Liver (tissue), 9 donors: ENCODE results near the gene HMGB2. TPM values are rescaled to one million over a fixed set of nuclear protein-coding genes. Genes with fewer than 3 reads are reported as not detected.

Source experiments
- DNase-seq: peaks from one replicate; pipeline ENCODE4 v3.0.0-alpha.2; 2017; ENCODE audit warnings: low spot score
- H3K27ac ChIP-seq, 2 donors: one replicate each; pipeline ENCODE4 v1.7.0; 2013; ENCODE audit warnings: inconsistent platforms in 2 of 2, low read length in 2 of 2, control low read depth in 1 of 2, low read depth in 1 of 2, mild to moderate bottlenecking in 1 of 2
- H3K27me3 ChIP-seq, 4 donors: one replicate each; pipeline versions ENCODE4 v1.6.1 to v1.7.0; 2013; ENCODE audit warnings: low read length in 3 of 4, inconsistent platforms in 1 of 4, mild to moderate bottlenecking in 1 of 4, moderate library complexity in 1 of 4; ENCODE audit not compliant: control insufficient read depth in 4 of 4, insufficient read depth in 4 of 4
- H3K36me3 ChIP-seq, 4 donors: one replicate each; pipeline versions ENCODE4 v1.6.1 to v1.7.0; 2013; ENCODE audit warnings: low read length in 3 of 4, mild to moderate bottlenecking in 3 of 4, low read depth in 1 of 4, moderate library complexity in 1 of 4; ENCODE audit not compliant: control insufficient read depth in 4 of 4, insufficient read depth in 3 of 4
- H3K4me1 ChIP-seq, 4 donors: one replicate each; pipeline versions ENCODE4 v1.6.1 to v1.7.0; 2013; ENCODE audit warnings: low read length in 3 of 4, mild to moderate bottlenecking in 3 of 4, moderate library complexity in 1 of 4; ENCODE audit not compliant: control insufficient read depth in 4 of 4, insufficient read depth in 4 of 4
- H3K4me3 ChIP-seq, 3 donors: one replicate each; pipeline versions ENCODE4 v1.6.1 to v1.7.0; 2013; ENCODE audit warnings: low read length in 3 of 3, control low read depth in 1 of 3, low read depth in 1 of 3, mild to moderate bottlenecking in 1 of 3
- H3K9ac ChIP-seq, 2 donors: one replicate each; pipeline ENCODE4 v1.7.0; 2013; ENCODE audit warnings: low read length in 2 of 2, mild to moderate bottlenecking in 2 of 2, moderate library complexity in 2 of 2, control low read depth in 1 of 2, low read depth in 1 of 2
- H3K9me3 ChIP-seq, 4 donors: one replicate each; pipeline versions ENCODE4 v1.6.1 to v1.7.0; 2013; ENCODE audit warnings: low read length in 3 of 4; ENCODE audit not compliant: control insufficient read depth in 4 of 4
- EGR1 ChIP-seq, 2 donors: IDR thresholded peaks; 2 replicates each; pipeline ENCODE4 v1.6.1; 2016 to 2018; ENCODE audit warnings: antibody characterized with exemption in 2 of 2, low read depth in 2 of 2
- FOXA1 ChIP-seq: IDR thresholded peaks from 2 replicates; pipeline ENCODE4 v1.6.1; 2016; ENCODE audit warnings: antibody characterized with exemption
- FOXA2 ChIP-seq: IDR thresholded peaks from 2 replicates; pipeline ENCODE4 v1.6.1; 2016; ENCODE audit warnings: antibody characterized with exemption
- GABPA ChIP-seq, 2 donors: IDR thresholded peaks in 1 of 2; conservative IDR thresholded peaks in 1 of 2; 2 replicates each; pipeline ENCODE4 v1.6.1; 2016; ENCODE audit warnings: antibody characterized with exemption in 2 of 2, mild to moderate bottlenecking in 1 of 2, moderate library complexity in 1 of 2
- HNF4A ChIP-seq, 2 donors: conservative IDR thresholded peaks; 2 replicates each; pipeline ENCODE4 v1.6.1; 2016; ENCODE audit warnings: antibody characterized with exemption in 2 of 2, mild to moderate bottlenecking in 2 of 2
- HNF4G ChIP-seq: IDR thresholded peaks from 2 replicates; pipeline ENCODE4 v1.6.1; 2016; ENCODE audit warnings: antibody characterized with exemption
- JUND ChIP-seq, 2 donors: IDR thresholded peaks; 2 replicates each; pipeline ENCODE4 v1.6.1; 2016; ENCODE audit warnings: antibody characterized with exemption in 2 of 2
- NR2F2 ChIP-seq: IDR thresholded peaks from 2 replicates; pipeline ENCODE4 v1.6.1; 2016; ENCODE audit warnings: antibody characterized with exemption
- RAD21 ChIP-seq, 2 donors: IDR thresholded peaks; 2 replicates each; pipeline ENCODE4 v1.6.1; 2016; ENCODE audit warnings: antibody characterized with exemption in 2 of 2, mild to moderate bottlenecking in 2 of 2
- RXRA ChIP-seq, 2 donors: IDR thresholded peaks; 2 replicates each; pipeline ENCODE4 v1.6.1; 2017 to 2018; ENCODE audit warnings: antibody characterized with exemption in 2 of 2, mild to moderate bottlenecking in 1 of 2
- SP1 ChIP-seq: IDR thresholded peaks from 2 replicates; pipeline ENCODE4 v1.6.1; 2018; ENCODE audit warnings: antibody characterized with exemption, mild to moderate bottlenecking
- TAF1 ChIP-seq: conservative IDR thresholded peaks from 2 replicates; pipeline ENCODE4 v1.6.1; 2016; ENCODE audit warnings: antibody characterized with exemption, mild to moderate bottlenecking
- YY1 ChIP-seq: IDR thresholded peaks from 2 replicates; pipeline ENCODE4 v1.6.1; 2016; ENCODE audit warnings: antibody characterized with exemption, mild to moderate bottlenecking
- WGBS: extraction: QIAGEN DNeasy Blood & Tissue Kit; methylation state at CpG from one replicate; pipeline ENCODE4 v1.1.7; 2013; 5-methylcytosine and 5-hydroxymethylcytosine counted together
- polyA plus RNA-seq, 2 donors: library from polyadenylated mRNA; stranded (reverse) in 1 of 2; unstranded in 1 of 2; fragments of 200-250 nt in 1 of 2; fragments of >200 nt in 1 of 2; fragmentation: Nextera tagmentation in 1 of 2; extraction: Ambion mirVana in 1 of 2; gene quantifications; one replicate each; pipeline versions ENCODE4 v1.2.1 to v1.2.3, GENCODE V29; 2013 to 2015
- total RNA-seq, 2 donors: library from RNA; depleted of rRNA; stranded (reverse); fragments of >200 nt; gene quantifications; one replicate each; pipeline ENCODE4 v1.2.3, GENCODE V29; 2014
- TF ChIP-seq, protein P1 (sequence below): IDR thresholded peaks from 2 replicates; pipeline ENCODE4 v1.6.1; 2016; ENCODE audit warnings: antibody characterized with exemption
- TF ChIP-seq, protein P2 (sequence below): IDR thresholded peaks from 2 replicates; pipeline ENCODE4 v1.6.1; 2016; ENCODE audit warnings: antibody characterized with exemption
- TF ChIP-seq, protein P3 (sequence below): fragments of 150-350 bp; IDR thresholded peaks from 2 replicates; pipeline ENCODE4 v1.5.1; 2017; ENCODE audit warnings: improper control_type of control experiment, low read depth, low read length; ENCODE audit not compliant: missing input control
- TF ChIP-seq, protein P4 (sequence below): IDR thresholded peaks from 2 replicates; pipeline ENCODE4 v1.6.1; 2016; ENCODE audit warnings: antibody characterized with exemption
- TF ChIP-seq, protein P5 (sequence below): IDR thresholded peaks from 2 replicates; pipeline ENCODE4 v1.6.1; 2016; ENCODE audit warnings: antibody characterized with exemption, mild to moderate bottlenecking
- donor health status: healthy.
- donor health status: healthy.
- donor health status: healthy.
- donor health status: healthy.
- donor health status: healthy.

Gene HMGB2
- total and polyA plus RNA-seq, 4 donors, result 7.2 to 271 (median 16.9) TPM

DNA sequence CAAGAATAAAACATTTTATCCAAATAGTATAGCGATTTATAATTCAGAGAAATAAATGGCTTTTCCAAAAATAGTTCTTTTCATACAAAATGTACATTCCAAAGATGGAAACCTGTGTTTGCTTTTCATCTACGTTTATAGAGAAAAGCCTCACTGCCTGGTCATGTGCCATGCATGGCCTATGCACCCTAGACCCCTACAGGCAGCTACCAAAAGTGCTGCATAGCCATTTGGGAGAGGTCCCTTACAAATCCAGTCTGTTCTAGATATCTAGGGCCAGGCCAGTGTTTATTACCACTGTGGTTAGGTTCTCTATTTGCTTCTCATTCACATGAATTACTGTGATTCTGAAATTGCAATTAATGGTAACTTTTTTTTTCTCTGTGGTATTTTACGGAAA, 17.2 kb downstream of the HMGB2 start:
- no peak overlapping the region for H3K27ac ChIP-seq
- H3K9me3 ChIP-seq, result no peaks in the 10 kb centered on the region
- H3K27me3 ChIP-seq, result no peaks in the 10 kb centered on the region
- no peak for DNase-seq
- H3K4me1 ChIP-seq, result no peaks in the 10 kb centered on the region
- H3K4me3 ChIP-seq, result no peak overlapping the region
- TF ChIP-seq, protein P1, sequence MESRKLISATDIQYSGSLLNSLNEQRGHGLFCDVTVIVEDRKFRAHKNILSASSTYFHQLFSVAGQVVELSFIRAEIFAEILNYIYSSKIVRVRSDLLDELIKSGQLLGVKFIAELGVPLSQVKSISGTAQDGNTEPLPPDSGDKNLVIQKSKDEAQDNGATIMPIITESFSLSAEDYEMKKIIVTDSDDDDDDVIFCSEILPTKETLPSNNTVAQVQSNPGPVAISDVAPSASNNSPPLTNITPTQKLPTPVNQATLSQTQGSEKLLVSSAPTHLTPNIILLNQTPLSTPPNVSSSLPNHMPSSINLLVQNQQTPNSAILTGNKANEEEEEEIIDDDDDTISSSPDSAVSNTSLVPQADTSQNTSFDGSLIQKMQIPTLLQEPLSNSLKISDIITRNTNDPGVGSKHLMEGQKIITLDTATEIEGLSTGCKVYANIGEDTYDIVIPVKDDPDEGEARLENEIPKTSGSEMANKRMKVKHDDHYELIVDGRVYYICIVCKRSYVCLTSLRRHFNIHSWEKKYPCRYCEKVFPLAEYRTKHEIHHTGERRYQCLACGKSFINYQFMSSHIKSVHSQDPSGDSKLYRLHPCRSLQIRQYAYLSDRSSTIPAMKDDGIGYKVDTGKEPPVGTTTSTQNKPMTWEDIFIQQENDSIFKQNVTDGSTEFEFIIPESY, result no peak
- TF ChIP-seq HNF4G, result no peak
- no peak overlapping the region for H3K9ac ChIP-seq
- no peaks in the 10 kb centered on the region for H3K36me3 ChIP-seq
- 86% methylated on average over 3 of the region's 3 CpGs for WGBS

DNA sequence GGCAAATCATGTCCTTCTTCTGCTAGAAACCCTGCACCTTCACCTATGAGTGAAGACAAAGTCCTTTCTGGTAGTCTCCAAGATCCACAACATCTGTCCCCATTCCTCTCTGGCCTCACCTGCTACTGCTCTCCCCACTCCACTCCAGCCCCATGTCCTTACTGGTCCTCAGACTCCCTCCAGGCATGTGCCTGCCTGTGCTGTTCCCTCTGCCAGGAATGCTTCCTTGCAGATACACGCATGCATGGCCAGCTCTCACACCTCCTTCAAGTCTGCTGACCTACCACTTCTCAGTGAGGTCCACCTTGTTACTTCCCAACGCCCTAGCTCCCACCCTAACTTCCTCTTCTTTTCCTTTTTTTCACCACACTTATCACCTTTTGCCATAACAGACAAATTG, 18.1 kb downstream of the HMGB2 start:
- DNase-seq, result no peak
- H3K9ac ChIP-seq, result no peak overlapping the region
- no peaks in the 10 kb centered on the region for H3K36me3 ChIP-seq
- no peaks in the 10 kb centered on the region for H3K4me1 ChIP-seq
- no peaks in the 10 kb centered on the region for H3K9me3 ChIP-seq
- no peak overlapping the region for H3K4me3 ChIP-seq
- WGBS, result 87% methylated on average over 2 of the region's 2 CpGs
- no peak for TF ChIP-seq GABPA (IDR thresholded peaks at IDR 0.05 in 1 of 2, conservative IDR thresholded peaks at IDR 0.05 in 1 of 2)
- no peak for TF ChIP-seq RAD21 (IDR thresholded peaks at IDR 0.05)
- no peak for TF ChIP-seq FOXA1
- TF ChIP-seq FOXA2, result no peak
- TF ChIP-seq SP1, result no peak
- TF ChIP-seq, protein P2, sequence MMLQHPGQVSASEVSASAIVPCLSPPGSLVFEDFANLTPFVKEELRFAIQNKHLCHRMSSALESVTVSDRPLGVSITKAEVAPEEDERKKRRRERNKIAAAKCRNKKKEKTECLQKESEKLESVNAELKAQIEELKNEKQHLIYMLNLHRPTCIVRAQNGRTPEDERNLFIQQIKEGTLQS, result no peak
- TF ChIP-seq EGR1 (IDR thresholded peaks at IDR 0.05; ENCODE audit: low read depth in 2 of 2), result no peak
- TF ChIP-seq JUND (IDR thresholded peaks at IDR 0.05), result no peak
- TF ChIP-seq YY1, result no peak
- TF ChIP-seq HNF4G, result no peak
- TF ChIP-seq RXRA (IDR thresholded peaks at IDR 0.05), result no peak
- no peak for TF ChIP-seq TAF1
- TF ChIP-seq, protein P3, sequence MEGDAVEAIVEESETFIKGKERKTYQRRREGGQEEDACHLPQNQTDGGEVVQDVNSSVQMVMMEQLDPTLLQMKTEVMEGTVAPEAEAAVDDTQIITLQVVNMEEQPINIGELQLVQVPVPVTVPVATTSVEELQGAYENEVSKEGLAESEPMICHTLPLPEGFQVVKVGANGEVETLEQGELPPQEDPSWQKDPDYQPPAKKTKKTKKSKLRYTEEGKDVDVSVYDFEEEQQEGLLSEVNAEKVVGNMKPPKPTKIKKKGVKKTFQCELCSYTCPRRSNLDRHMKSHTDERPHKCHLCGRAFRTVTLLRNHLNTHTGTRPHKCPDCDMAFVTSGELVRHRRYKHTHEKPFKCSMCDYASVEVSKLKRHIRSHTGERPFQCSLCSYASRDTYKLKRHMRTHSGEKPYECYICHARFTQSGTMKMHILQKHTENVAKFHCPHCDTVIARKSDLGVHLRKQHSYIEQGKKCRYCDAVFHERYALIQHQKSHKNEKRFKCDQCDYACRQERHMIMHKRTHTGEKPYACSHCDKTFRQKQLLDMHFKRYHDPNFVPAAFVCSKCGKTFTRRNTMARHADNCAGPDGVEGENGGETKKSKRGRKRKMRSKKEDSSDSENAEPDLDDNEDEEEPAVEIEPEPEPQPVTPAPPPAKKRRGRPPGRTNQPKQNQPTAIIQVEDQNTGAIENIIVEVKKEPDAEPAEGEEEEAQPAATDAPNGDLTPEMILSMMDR, result no peak
- TF ChIP-seq, protein P4, sequence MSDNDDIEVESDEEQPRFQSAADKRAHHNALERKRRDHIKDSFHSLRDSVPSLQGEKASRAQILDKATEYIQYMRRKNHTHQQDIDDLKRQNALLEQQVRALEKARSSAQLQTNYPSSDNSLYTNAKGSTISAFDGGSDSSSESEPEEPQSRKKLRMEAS, result no peak
- no peak for TF ChIP-seq NR2F2
- TF ChIP-seq, protein P5, sequence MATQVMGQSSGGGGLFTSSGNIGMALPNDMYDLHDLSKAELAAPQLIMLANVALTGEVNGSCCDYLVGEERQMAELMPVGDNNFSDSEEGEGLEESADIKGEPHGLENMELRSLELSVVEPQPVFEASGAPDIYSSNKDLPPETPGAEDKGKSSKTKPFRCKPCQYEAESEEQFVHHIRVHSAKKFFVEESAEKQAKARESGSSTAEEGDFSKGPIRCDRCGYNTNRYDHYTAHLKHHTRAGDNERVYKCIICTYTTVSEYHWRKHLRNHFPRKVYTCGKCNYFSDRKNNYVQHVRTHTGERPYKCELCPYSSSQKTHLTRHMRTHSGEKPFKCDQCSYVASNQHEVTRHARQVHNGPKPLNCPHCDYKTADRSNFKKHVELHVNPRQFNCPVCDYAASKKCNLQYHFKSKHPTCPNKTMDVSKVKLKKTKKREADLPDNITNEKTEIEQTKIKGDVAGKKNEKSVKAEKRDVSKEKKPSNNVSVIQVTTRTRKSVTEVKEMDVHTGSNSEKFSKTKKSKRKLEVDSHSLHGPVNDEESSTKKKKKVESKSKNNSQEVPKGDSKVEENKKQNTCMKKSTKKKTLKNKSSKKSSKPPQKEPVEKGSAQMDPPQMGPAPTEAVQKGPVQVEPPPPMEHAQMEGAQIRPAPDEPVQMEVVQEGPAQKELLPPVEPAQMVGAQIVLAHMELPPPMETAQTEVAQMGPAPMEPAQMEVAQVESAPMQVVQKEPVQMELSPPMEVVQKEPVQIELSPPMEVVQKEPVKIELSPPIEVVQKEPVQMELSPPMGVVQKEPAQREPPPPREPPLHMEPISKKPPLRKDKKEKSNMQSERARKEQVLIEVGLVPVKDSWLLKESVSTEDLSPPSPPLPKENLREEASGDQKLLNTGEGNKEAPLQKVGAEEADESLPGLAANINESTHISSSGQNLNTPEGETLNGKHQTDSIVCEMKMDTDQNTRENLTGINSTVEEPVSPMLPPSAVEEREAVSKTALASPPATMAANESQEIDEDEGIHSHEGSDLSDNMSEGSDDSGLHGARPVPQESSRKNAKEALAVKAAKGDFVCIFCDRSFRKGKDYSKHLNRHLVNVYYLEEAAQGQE, result no peak
- TF ChIP-seq HNF4A (conservative IDR thresholded peaks at IDR 0.05), result no peak
- TF ChIP-seq, protein P1, result no peak
- H3K27me3 ChIP-seq, result no peaks in the 10 kb centered on the region
- H3K27ac ChIP-seq, result no peak overlapping the region
